DOHH2 (cell line): ENCODE data around the gene NKAIN2.

Experiments used
- H3F3A ChIP-seq: fragments of 200-600 bp; sonication (generic), shearing (Covaris generic); 2 replicates; pipeline ENCODE4 v1.6.0; 2016; ENCODE audit warnings: antibody characterized with exemption, mild to moderate bottlenecking; ENCODE audit not compliant: control insufficient read depth, insufficient read depth
- H3K27ac ChIP-seq: fragments of 200-600 bp; sonication (generic); 2 replicates; pipeline ENCODE4 v1.5.1; 2014; ENCODE audit warnings: low read depth, mild to moderate bottlenecking, low read length, moderate library complexity
- H3K27me3 ChIP-seq: fragments of 200-600 bp; sonication (generic); 2 replicates; pipeline ENCODE4 v1.6.1; 2014; ENCODE audit warnings: mild to moderate bottlenecking, low read length, mixed read lengths; ENCODE audit not compliant: control insufficient read depth
- H3K36me3 ChIP-seq: fragments of 200-600 bp; sonication (generic); 2 replicates; pipeline ENCODE4 v1.6.1; 2014; ENCODE audit warnings: mild to moderate bottlenecking, low read length, moderate library complexity, mixed read lengths; ENCODE audit not compliant: control insufficient read depth
- H3K4me1 ChIP-seq: fragments of 200-600 bp; sonication (generic); 2 replicates; pipeline ENCODE4 v1.6.1; 2014; ENCODE audit warnings: mild to moderate bottlenecking, low read length, mixed read lengths; ENCODE audit not compliant: control insufficient read depth
- H3K4me2 ChIP-seq: fragments of 200-600 bp; sonication (generic); 2 replicates; pipeline ENCODE4 v1.6.0; 2014; ENCODE audit warnings: mild to moderate bottlenecking, low read length, moderate library complexity
- H3K4me3 ChIP-seq: fragments of 200-600 bp; sonication (generic); 2 replicates; pipeline ENCODE4 v1.5.1; 2014; ENCODE audit warnings: mild to moderate bottlenecking, low read length, mixed read lengths
- H3K79me2 ChIP-seq: fragments of 200-600 bp; sonication (generic); 2 replicates; pipeline ENCODE4 v1.6.1; 2014; ENCODE audit warnings: mild to moderate bottlenecking, low read length, mixed read lengths; ENCODE audit not compliant: control insufficient read depth
- H3K9me2 ChIP-seq: fragments of 200-600 bp; sonication (generic); replicated peaks from 2 replicates; pipeline ENCODE4 v1.6.1; 2014; ENCODE audit warnings: mild to moderate bottlenecking, low read length, mixed read lengths; ENCODE audit not compliant: control insufficient read depth
- H3K9me3 ChIP-seq: fragments of 200-600 bp; sonication (generic); 2 replicates; pipeline ENCODE4 v1.6.1; 2014; ENCODE audit warnings: antibody characterized with exemption, low read length, mixed read lengths; ENCODE audit not compliant: control insufficient read depth, insufficient read depth
- H4K20me1 ChIP-seq: fragments of 200-600 bp; sonication (generic); 2 replicates; pipeline ENCODE4 v1.6.0; 2014; ENCODE audit warnings: low read depth, mild to moderate bottlenecking, antibody characterized with exemption, low read length, moderate library complexity; ENCODE audit not compliant: control insufficient read depth, insufficient read depth
- CTCF ChIP-seq: fragments of 200-600 bp; sonication (generic); IDR thresholded peaks from one replicate; pipeline ENCODE4 v1.5.1; 2014; ENCODE audit warnings: antibody characterized with exemption, mild to moderate bottlenecking, low read depth, low read length; ENCODE audit not compliant: poor library complexity, severe bottlenecking
- EZH2phosphoT487 ChIP-seq: fragments of 200-600 bp; sonication (generic); IDR thresholded peaks from 2 replicates; pipeline ENCODE4 v1.6.1; 2017; ENCODE audit warnings: borderline replicate concordance, mild to moderate bottlenecking, antibody characterized with exemption, low read length, moderate library complexity, mixed read lengths

The NKAIN2 gene

GRCh38 chr6:124622351-124622750 lies 818.7 kb downstream of the NKAIN2 start:
- Histone ChIP-seq H3K27me3 (no peaks in the 10 kb centered on the region), H3K27ac (no peak overlapping the region), H3K9me2 (no peaks in the 10 kb centered on the region), H3K9me3 (no peaks in the 10 kb centered on the region), H3F3A (no peaks in the 10 kb centered on the region), H3K4me3 (no peak overlapping the region), H4K20me1 (no peaks in the 10 kb centered on the region), H3K79me2 (no peaks in the 10 kb centered on the region), H3K4me2 (no peak overlapping the region), H3K4me1 (no peaks in the 10 kb centered on the region), H3K36me3 (no peaks in the 10 kb centered on the region)
- TF ChIP-seq CTCF (no peak), EZH2phosphoT487 (no peak)

DNA sequence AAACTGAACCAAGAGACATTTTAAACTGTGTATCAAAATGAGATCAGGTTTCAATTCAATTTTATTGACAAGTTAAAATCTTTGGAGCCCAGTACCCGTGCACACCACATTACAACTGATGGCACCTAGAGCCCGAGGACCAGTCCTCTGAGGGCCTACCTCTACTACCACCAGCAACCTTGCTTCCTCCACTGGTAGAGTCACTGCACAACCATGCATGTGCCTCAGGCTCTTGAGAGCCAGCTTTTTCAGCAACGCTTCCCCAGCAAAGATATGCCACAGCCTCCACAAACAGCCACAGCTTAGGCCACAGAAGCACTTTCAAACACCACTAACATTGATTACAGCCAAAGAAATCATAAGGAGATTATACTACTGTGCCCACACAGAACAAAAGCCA lies 830.0 kb downstream of the NKAIN2 start:
- Histone ChIP-seq H3K4me3 (no peak overlapping the region), H3K36me3 (no peaks in the 10 kb centered on the region), H3K79me2 (no peaks in the 10 kb centered on the region), H4K20me1 (no peaks in the 10 kb centered on the region), H3K4me1 (no peaks in the 10 kb centered on the region), H3K4me2 (no peak overlapping the region), H3F3A (no peaks in the 10 kb centered on the region), H3K9me3 (no peaks in the 10 kb centered on the region), H3K27me3 (no peaks in the 10 kb centered on the region), H3K27ac (no peak overlapping the region), H3K9me2 (no peaks in the 10 kb centered on the region)
- TF ChIP-seq CTCF = no peak

GRCh38 chr6:124640432-124640831 lies 836.8 kb downstream of the NKAIN2 start:
- Histone ChIP-seq H3F3A (no peaks in the 10 kb centered on the region), H3K79me2 (no peaks in the 10 kb centered on the region), H3K36me3 (no peaks in the 10 kb centered on the region), H4K20me1 (no peaks in the 10 kb centered on the region), H3K4me3 (no peak overlapping the region), H3K27ac (no peak overlapping the region), H3K9me2 (no peaks in the 10 kb centered on the region), H3K27me3 (no peaks in the 10 kb centered on the region), H3K9me3 (no peaks in the 10 kb centered on the region), H3K4me2 (no peak overlapping the region), H3K4me1 (no peaks in the 10 kb centered on the region)
- no peak for TF ChIP-seq CTCF
- no peak for TF ChIP-seq EZH2phosphoT487

GRCh38 chr6:124655866-124656265 lies 852.2 kb downstream of the NKAIN2 start:
- H3K4me1 ChIP-seq = no peaks in the 10 kb centered on the region
- H3K9me2 ChIP-seq = no peaks in the 10 kb centered on the region
- no peak overlapping the region for H3K4me2 ChIP-seq
- no peaks in the 10 kb centered on the region for H3F3A ChIP-seq
- no peaks in the 10 kb centered on the region for H3K36me3 ChIP-seq
- H3K4me3 ChIP-seq = no peak overlapping the region
- H4K20me1 ChIP-seq = no peaks in the 10 kb centered on the region
- H3K27ac ChIP-seq = no peak overlapping the region
- H3K79me2 ChIP-seq = no peaks in the 10 kb centered on the region
- no peak for TF ChIP-seq EZH2phosphoT487
- TF ChIP-seq CTCF = no peak
- H3K27me3 ChIP-seq = no peaks in the 10 kb centered on the region
- no peaks in the 10 kb centered on the region for H3K9me3 ChIP-seq
